A549 (cell line): ENCODE measurements around the gene CAV2. TPM values are rescaled to one million over a fixed set of nuclear protein-coding genes. Genes with fewer than 3 reads are reported as not detected.

ENCODE experiments used
- ATAC-seq, 2 experiments: fragments of 200-7000 bp in 1 of 2; fragments of >200 bp in 1 of 2; cut with Nextera tagmentation in 1 of 2; cut with Tn5 transposase in 1 of 2; 3 replicates each; pipeline versions ENCODE4 v1.8.0 to v1.9.1; 2018 to 2020; ENCODE audit warnings: mild to moderate bottlenecking in 1 of 2, moderate library complexity in 1 of 2
- CTCF ChIA-PET: fragments of 300-600 bp; sonication (Branson Sonifier 250); formaldehyde crosslinking; extraction: SDS; loops from one replicate; lab custom pipeline; 2021; ENCODE audit warnings: antibody characterized with exemption, inconsistent platforms; lab: Yijun Ruan, JAX
- POLR2A ChIA-PET: fragments of 350-600 bp; formaldehyde crosslinking; extraction: SDS; loops from one replicate; lab custom pipeline; 2021; ENCODE audit warnings: antibody characterized with exemption, inconsistent platforms; lab: Yijun Ruan, JAX
- DNase-seq, 2 experiments: peaks; one replicate each; pipeline versions ENCODE4 v3.0.0 to v3.0.0-alpha.2; 2011 to 2016; ENCODE audit warnings: low read depth in 1 of 2, low spot score in 1 of 2
- FAIRE-seq: peaks from 2 replicates; lab custom pipeline; 2011; peaks lifted over from hg19 to GRCh38; lab: Jason Lieb, UNC
- H3K27ac ChIP-seq, 2 experiments: fragments of >200 bp; sonication (Bioruptor Twin); formaldehyde crosslinking; 3 replicates each; pipeline ENCODE4 v1.5.1; 2016 to 2017
- H3K4me1 ChIP-seq: fragments of >200 bp; sonication (Bioruptor Twin); formaldehyde crosslinking; 3 replicates; pipeline ENCODE4 v1.6.1; 2016
- H3K4me2 ChIP-seq: fragments of >200 bp; sonication (Bioruptor Twin); formaldehyde crosslinking; 3 replicates; pipeline ENCODE4 v1.6.1; 2016
- H3K4me3 ChIP-seq: fragments of >200 bp; sonication (Bioruptor Twin); formaldehyde crosslinking; 3 replicates; pipeline ENCODE4 v1.5.1; 2016
- H3K9me3 ChIP-seq: fragments of >200 bp; sonication (Bioruptor Twin); formaldehyde crosslinking; 3 replicates; pipeline ENCODE4 v1.6.1; 2016
- CBX2 ChIP-seq: fragments of 200-600 bp; sonication (generic); IDR thresholded peaks from 2 replicates; pipeline ENCODE4 v1.6.1; 2016; ENCODE audit warnings: low read depth, mild to moderate bottlenecking, borderline replicate concordance
- CEBPB ChIP-seq, 2 experiments: fragments of >200 bp in 1 of 2; sonication (Bioruptor Twin) in 1 of 2; formaldehyde crosslinking in 1 of 2; IDR thresholded peaks; 2 replicates each; pipeline ENCODE4 v1.6.1; 2012 to 2016
- FOSL2 ChIP-seq, 2 experiments: fragments of 450-650 bp in 1 of 2; fragments of >200 bp in 1 of 2; sonication (Bioruptor Twin) in 1 of 2; formaldehyde crosslinking; IDR thresholded peaks; 2 replicates each; pipeline versions ENCODE4 v1.5.0 to v1.6.1; 2016 to 2020; ENCODE audit warnings: mild to moderate bottlenecking in 1 of 2, moderate library complexity in 1 of 2
- FOXS1 ChIP-seq: fragments of 250-450 bp; sonication (Bioruptor Pico); IDR thresholded peaks from 2 replicates; pipeline ENCODE4 v1.5.0; 2020; ENCODE audit warnings: mild to moderate bottlenecking, moderate library complexity
- GATA3 ChIP-seq: IDR thresholded peaks from 2 replicates; pipeline ENCODE4 v1.6.1; 2012; ENCODE audit warnings: borderline replicate concordance
- HEYL ChIP-seq: fragments of 250-450 bp; sonication (Bioruptor Pico); IDR thresholded peaks from 2 replicates; pipeline ENCODE4 v1.8.0; 2021; ENCODE audit warnings: mild to moderate bottlenecking, moderate library complexity
- HOXA7 ChIP-seq: fragments of 250-450 bp; sonication (Bioruptor Pico); IDR thresholded peaks from 2 replicates; pipeline ENCODE4 v1.5.0; 2020; ENCODE audit warnings: mild to moderate bottlenecking, moderate library complexity
- NR3C1 ChIP-seq: fragments of >200 bp; sonication (Bioruptor Twin); formaldehyde crosslinking; IDR thresholded peaks from 3 replicates; pipeline ENCODE4 v1.6.1; 2017
- PHF8 ChIP-seq: fragments of 200-600 bp; sonication (generic); IDR thresholded peaks from 2 replicates; pipeline ENCODE4 v1.6.1; 2016; ENCODE audit warnings: low read depth, mild to moderate bottlenecking, antibody characterized with exemption, moderate library complexity, borderline replicate concordance
- POLR2AphosphoS2 ChIP-seq: conservative IDR thresholded peaks from 2 replicates; pipeline ENCODE4 v1.6.1; 2012; ENCODE audit warnings: low read length, improper control_type of control experiment, inconsistent platforms
- WGBS: methylation state at CpG from one replicate; pipeline ENCODE4 v1.1.6; 2017; ENCODE audit errors: missing lambda C conversion rate; 5-methylcytosine and 5-hydroxymethylcytosine counted together
- polyA plus RNA-seq, 4 experiments: library from polyadenylated mRNA; depleted of rRNA in 3 of 4; stranded (reverse); fragments of >200 nt; fragmentation: RNase III in 1 of 4; extraction: RNeasy Plus Mini Kit Qiagen cat#74134 plus additional on column Dnase treatment in 1 of 4; gene quantifications; 2 replicates in 3 of 4; 3 replicates in 1 of 4; pipeline ENCODE4 v1.2.3, GENCODE V29; 2011 to 2017
- TF ChIP-seq, protein P1 (sequence below): fragments of 250-450 bp; sonication (Bioruptor Pico); IDR thresholded peaks from 2 replicates; pipeline ENCODE4 v1.5.0; 2021; ENCODE audit warnings: mild to moderate bottlenecking, moderate library complexity, borderline replicate concordance
- TF ChIP-seq, protein P2 (sequence below): IDR thresholded peaks from 2 replicates; pipeline ENCODE4 v1.6.1; 2012; ENCODE audit warnings: low read depth, borderline replicate concordance

CAV2 gene
- polyA plus RNA-seq, 2 of the 4 experiments (the other 2 are of a cell fraction) = 156 to 257 TPM

DNA sequence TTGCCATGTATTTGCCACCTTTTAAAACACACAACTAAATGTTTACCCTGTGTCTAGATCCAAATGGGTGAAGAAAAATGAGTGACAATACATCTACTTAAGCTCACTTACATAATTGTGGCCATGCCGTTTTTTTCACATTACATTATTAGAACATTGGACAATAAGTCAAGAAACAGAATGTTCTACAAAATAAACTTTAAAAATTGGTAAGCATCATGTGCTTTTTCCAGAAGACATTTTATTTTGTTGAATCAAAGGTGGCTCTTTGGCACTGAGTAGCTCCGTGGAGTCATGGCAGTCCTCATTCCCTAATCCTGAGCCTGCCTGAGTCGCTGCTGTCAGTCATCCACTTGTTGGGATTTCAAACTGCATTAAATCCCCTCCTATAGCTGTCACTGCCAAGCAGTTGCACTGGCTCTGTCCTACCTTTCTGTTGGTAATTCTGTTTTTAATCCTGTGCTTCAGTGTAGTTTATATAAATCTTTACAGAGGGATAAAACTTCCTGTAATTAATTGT, 57.6 kb downstream of the CAV2 start:
- Histone ChIP-seq H3K4me3 (no peak overlapping the region), H3K9me3 (no peaks in the 10 kb centered on the region), H3K4me1 (peaks cover 51% of the 10 kb centered on the region), H3K4me2 (no peak overlapping the region), H3K27ac (no peak overlapping the region; a peak in 1 of 6 replicates)
- POLR2A ChIA-PET = no interaction called here
- TF ChIP-seq HEYL (no peak), HOXA7 (no peak), POLR2AphosphoS2 (no peak), PHF8 (no peak)
- TF ChIP-seq, protein P1, sequence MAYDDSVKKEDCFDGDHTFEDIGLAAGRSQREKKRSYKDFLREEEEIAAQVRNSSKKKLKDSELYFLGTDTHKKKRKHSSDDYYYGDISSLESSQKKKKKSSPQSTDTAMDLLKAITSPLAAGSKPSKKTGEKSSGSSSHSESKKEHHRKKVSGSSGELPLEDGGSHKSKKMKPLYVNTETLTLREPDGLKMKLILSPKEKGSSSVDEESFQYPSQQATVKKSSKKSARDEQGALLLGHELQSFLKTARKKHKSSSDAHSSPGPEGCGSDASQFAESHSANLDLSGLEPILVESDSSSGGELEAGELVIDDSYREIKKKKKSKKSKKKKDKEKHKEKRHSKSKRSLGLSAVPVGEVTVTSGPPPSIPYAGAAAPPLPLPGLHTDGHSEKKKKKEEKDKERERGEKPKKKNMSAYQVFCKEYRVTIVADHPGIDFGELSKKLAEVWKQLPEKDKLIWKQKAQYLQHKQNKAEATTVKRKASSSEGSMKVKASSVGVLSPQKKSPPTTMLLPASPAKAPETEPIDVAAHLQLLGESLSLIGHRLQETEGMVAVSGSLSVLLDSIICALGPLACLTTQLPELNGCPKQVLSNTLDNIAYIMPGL (CRISPR knock-in tag) = no peak
- TF ChIP-seq, protein P2, sequence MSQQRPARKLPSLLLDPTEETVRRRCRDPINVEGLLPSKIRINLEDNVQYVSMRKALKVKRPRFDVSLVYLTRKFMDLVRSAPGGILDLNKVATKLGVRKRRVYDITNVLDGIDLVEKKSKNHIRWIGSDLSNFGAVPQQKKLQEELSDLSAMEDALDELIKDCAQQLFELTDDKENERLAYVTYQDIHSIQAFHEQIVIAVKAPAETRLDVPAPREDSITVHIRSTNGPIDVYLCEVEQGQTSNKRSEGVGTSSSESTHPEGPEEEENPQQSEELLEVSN = no peak
- FAIRE-seq = no peak
- peak in 1 of 2 experiments; percentile 9; a peak in 1 of 6 replicates for ATAC-seq
- 86% methylated on average over 3 of the region's 3 CpGs for WGBS
- CTCF ChIA-PET = interaction anchor here (0.8 kb wide), 1 partner anchor 31 kb away, joined by 3 read pairs; no protein-coding TSS in a partner anchor
- no peak for DNase-seq

DNA sequence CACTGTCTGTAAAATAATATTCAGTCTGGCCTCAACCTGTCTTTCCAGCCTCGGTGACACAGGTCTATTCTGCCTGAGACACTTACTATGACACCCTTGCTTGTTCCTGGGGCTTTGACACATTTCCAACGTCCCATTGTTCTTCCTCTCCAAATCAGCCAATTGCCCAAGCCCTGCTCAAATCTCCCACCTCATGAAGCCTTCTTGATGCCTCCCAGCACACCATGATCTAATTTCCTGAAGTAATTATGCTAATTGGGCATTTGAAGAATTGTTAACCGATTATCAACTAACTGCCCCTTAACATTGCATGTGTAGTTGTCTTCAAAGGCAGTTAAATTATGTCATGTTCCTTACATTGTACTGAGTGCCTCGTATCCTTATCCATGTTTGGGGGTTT, 58.4 kb downstream of the CAV2 start:
- ATAC-seq = no peak
- WGBS = 82% methylated on average over 4 of the region's 4 CpGs
- Histone ChIP-seq H3K4me2 (no peak overlapping the region), H3K27ac (no peak overlapping the region; a peak in 1 of 6 replicates), H3K4me1 (peaks cover 43% of the 10 kb centered on the region), H3K9me3 (no peaks in the 10 kb centered on the region), H3K4me3 (no peak overlapping the region)
- ChIA-PET POLR2A (no interaction called here), CTCF (interaction anchor here (0.7 to 1.0 kb wide), 2 partner anchors 32 to 380 kb away, joined by 3 to 4 read pairs; no protein-coding TSS in a partner anchor)
- FAIRE-seq = no peak
- DNase-seq = no peak
- TF ChIP-seq GATA3 (no peak), FOXS1 (CRISPR knock-in tag) (no peak), CEBPB (IDR thresholded peaks at IDR 0.05) (no peak), CBX2 (no peak), NR3C1 (no peak), FOSL2 (IDR thresholded peaks at IDR 0.05) (no peak), FOSL2 (CRISPR knock-in tag; IDR thresholded peaks at IDR 0.05) (no peak)

Other genes with a start within 250 kb of the CAV2 start
- gene CAV1, start 25.3 kb downstream of the CAV2 start, polyA plus RNA-seq (2011; rRNA removed) = 365 and 529 TPM in 2 replicates
- gene CAV1, start 25.3 kb downstream of the CAV2 start, polyA plus RNA-seq (2017; fragmentation: RNase III; extraction: RNeasy Plus Mini Kit Qiagen cat#74134 plus additional on column Dnase treatment) = 493 to 547 TPM (median 530 TPM) in 3 replicates
- gene MET, start 172.5 kb downstream of the CAV2 start, polyA plus RNA-seq (2011; rRNA removed) = 161 and 165 TPM in 2 replicates
- gene MET, start 172.5 kb downstream of the CAV2 start, polyA plus RNA-seq (2017; fragmentation: RNase III; extraction: RNeasy Plus Mini Kit Qiagen cat#74134 plus additional on column Dnase treatment) = 65.1 to 77.9 TPM (median 72.3 TPM) in 3 replicates